IMR-90 (cell line): ENCODE data around the gene SHISA4. TPM values are rescaled to one million over a fixed set of nuclear protein-coding genes. Genes with fewer than 3 reads are reported as not detected.
A peak's percentile ranks its signal among the peaks of the same experiment; 100 is the strongest.

Experiments
- ATAC-seq: fragments of 200-7000 bp; cut with Tn5 transposase; 2 replicates; pipeline ENCODE4 v1.9.1; 2020; ENCODE audit warnings: low read depth, mild to moderate bottlenecking, moderate library complexity
- BruUV-seq: library from RNA; stranded (reverse); fragments of 400-500 nt; replicated peaks from 2 replicates; lab custom pipeline; 2021; lab: Mats Ljungman, UMichigan
- CTCF ChIA-PET: fragments of 300-600 bp; formaldehyde crosslinking; extraction: SDS; loops from one replicate; lab custom pipeline; 2021; ENCODE audit warnings: antibody characterized with exemption; lab: Yijun Ruan, JAX
- POLR2A ChIA-PET: fragments of 300-600 bp; sonication (Branson Sonifier 250); formaldehyde crosslinking; loops from one replicate; lab custom pipeline; 2022; ENCODE audit warnings: antibody characterized with exemption; ENCODE audit not compliant: unreplicated experiment; lab: Charles Lee
- DNase-seq: peaks from one replicate; pipeline ENCODE4 v3.0.0; 2013
- H2AFZ ChIP-seq: replicated peaks from 2 replicates; pipeline ENCODE3; 2013; ENCODE audit warnings: low read length, mild to moderate bottlenecking; ENCODE audit not compliant: poor library complexity
- H2AK5ac ChIP-seq: 2 replicates; pipeline ENCODE4 v1.6.1; 2013; ENCODE audit warnings: low read depth, low read length, inconsistent platforms
- H2AK9ac ChIP-seq: replicated peaks from 2 replicates; pipeline ENCODE3; 2013; ENCODE audit warnings: mild to moderate bottlenecking, low read depth, low read length, moderate library complexity; ENCODE audit not compliant: poor library complexity
- H2BK120ac ChIP-seq: 2 replicates; pipeline ENCODE4 v1.6.1; 2013; ENCODE audit warnings: low read depth, low read length, inconsistent platforms
- H2BK15ac ChIP-seq: 3 replicates; pipeline ENCODE4 v1.6.1; 2013; ENCODE audit warnings: low read depth, low read length, inconsistent platforms
- H2BK20ac ChIP-seq: 2 replicates; pipeline ENCODE4 v1.6.1; 2013; ENCODE audit warnings: low read depth, mild to moderate bottlenecking, inconsistent platforms, low read length, moderate library complexity
- H2BK5ac ChIP-seq: 2 replicates; pipeline ENCODE4 v1.6.1; 2013; ENCODE audit warnings: mild to moderate bottlenecking, low read depth, low read length, inconsistent platforms; ENCODE audit not compliant: poor library complexity, severe bottlenecking
- H3K14ac ChIP-seq: replicated peaks from 2 replicates; pipeline ENCODE4 v1.6.1; 2013; ENCODE audit warnings: low read depth, low read length, inconsistent platforms
- H3K18ac ChIP-seq: 2 replicates; pipeline ENCODE4 v1.6.1; 2013; ENCODE audit warnings: low read depth, low read length, control low read depth
- H3K23ac ChIP-seq: 2 replicates; pipeline ENCODE4 v1.6.1; 2013; ENCODE audit warnings: low read depth, low read length, inconsistent platforms
- H3K27ac ChIP-seq: 2 replicates; pipeline ENCODE4 v1.5.1; 2013; ENCODE audit warnings: mild to moderate bottlenecking, control low read depth, low read length; ENCODE audit not compliant: insufficient read depth
- H3K27me3 ChIP-seq: 2 replicates; pipeline ENCODE4 v1.6.1; 2013; ENCODE audit warnings: low read length; ENCODE audit not compliant: control insufficient read depth, insufficient read depth
- H3K36me3 ChIP-seq: 2 replicates; pipeline ENCODE4 v1.6.1; 2013; ENCODE audit warnings: low read length, mixed read lengths; ENCODE audit not compliant: control insufficient read depth, insufficient read depth
- H3K4ac ChIP-seq: 2 replicates; pipeline ENCODE4 v1.6.1; 2013; ENCODE audit warnings: low read depth, low read length, inconsistent platforms
- H3K4me1 ChIP-seq: 2 replicates; pipeline ENCODE4 v1.6.1; 2013; ENCODE audit warnings: low read length, mixed read lengths; ENCODE audit not compliant: control insufficient read depth, insufficient read depth
- H3K4me2 ChIP-seq: 2 replicates; pipeline ENCODE4 v1.6.1; 2013; ENCODE audit warnings: low read depth, mild to moderate bottlenecking, control low read depth, low read length, moderate library complexity
- H3K4me3 ChIP-seq: 2 replicates; pipeline ENCODE4 v1.5.1; 2013; ENCODE audit warnings: low read depth, mild to moderate bottlenecking, control low read depth, low read length, moderate library complexity; ENCODE audit not compliant: insufficient read depth
- H3K56ac ChIP-seq: 2 replicates; pipeline ENCODE4 v1.6.1; 2013; ENCODE audit warnings: low read length, inconsistent platforms; ENCODE audit not compliant: insufficient read depth; ENCODE audit errors: extremely low read depth
- H3K79me1 ChIP-seq, 2 experiments: 2 replicates each; pipeline ENCODE4 v1.6.1; 2013; ENCODE audit warnings: low read length in 2 of 2, inconsistent platforms in 1 of 2, low read depth in 1 of 2
- H3K9ac ChIP-seq: 2 replicates; pipeline ENCODE4 v1.6.1; 2013; ENCODE audit warnings: low read depth, low read length, control low read depth
- H3K9me1 ChIP-seq: 2 replicates; pipeline ENCODE4 v1.6.1; 2013; ENCODE audit warnings: low read length, inconsistent platforms; ENCODE audit not compliant: insufficient read depth
- H3K9me3 ChIP-seq: 2 replicates; pipeline ENCODE4 v1.6.1; 2013; ENCODE audit warnings: low read length; ENCODE audit not compliant: control insufficient read depth, insufficient read depth
- H4K20me1 ChIP-seq: 2 replicates; pipeline ENCODE4 v1.6.1; 2013; ENCODE audit warnings: low read length, inconsistent platforms; ENCODE audit not compliant: insufficient read depth
- H4K5ac ChIP-seq: 2 replicates; pipeline ENCODE4 v1.6.1; 2013; ENCODE audit warnings: mild to moderate bottlenecking, low read depth, low read length, control low read depth
- H4K8ac ChIP-seq, 2 experiments: 2 replicates each; pipeline ENCODE4 v1.6.1; 2013; ENCODE audit warnings: low read depth in 2 of 2, low read length in 2 of 2, control low read depth in 1 of 2, inconsistent platforms in 1 of 2
- H4K91ac ChIP-seq: 2 replicates; pipeline ENCODE4 v1.6.1; 2013; ENCODE audit warnings: low read depth, low read length, inconsistent platforms; ENCODE audit not compliant: insufficient read depth
- BHLHE40 ChIP-seq: fragments of 150-350 bp; IDR thresholded peaks from 2 replicates; pipeline ENCODE4 v1.6.1; 2016; ENCODE audit warnings: mild to moderate bottlenecking, low read depth, low read length
- CEBPB ChIP-seq: IDR thresholded peaks from 2 replicates; pipeline ENCODE4 v1.6.1; 2012; ENCODE audit warnings: low read depth, low read length, improper control_type of control experiment
- CHD1 ChIP-seq: IDR thresholded peaks from 2 replicates; pipeline ENCODE4 v1.6.1; 2012; ENCODE audit warnings: low read depth, low read length, improper control_type of control experiment
- CTCF ChIP-seq: conservative IDR thresholded peaks from 2 replicates; pipeline ENCODE4 v1.5.1; 2012; ENCODE audit warnings: mild to moderate bottlenecking, low read depth, low read length, improper control_type of control experiment
- ELK1 ChIP-seq: fragments of 150-350 bp; IDR thresholded peaks from 2 replicates; pipeline ENCODE4 v1.6.1; 2016; ENCODE audit warnings: low read depth, mild to moderate bottlenecking, low read length, moderate library complexity, borderline replicate concordance
- FOS ChIP-seq: fragments of 150-350 bp; IDR thresholded peaks from 2 replicates; pipeline ENCODE4 v1.6.1; 2016; ENCODE audit warnings: low read depth, low read length
- MAFK ChIP-seq: IDR thresholded peaks from 2 replicates; pipeline ENCODE4 v1.6.1; 2012; ENCODE audit warnings: low read depth, low read length, improper control_type of control experiment
- MXI1 ChIP-seq: IDR thresholded peaks from 2 replicates; pipeline ENCODE4 v1.6.1; 2012; ENCODE audit warnings: low read depth, mild to moderate bottlenecking, low read length, moderate library complexity, borderline replicate concordance
- POLR2A ChIP-seq: IDR thresholded peaks from 2 replicates; pipeline ENCODE4 v1.6.1; 2012; ENCODE audit warnings: mild to moderate bottlenecking, low read depth, low read length
- RAD21 ChIP-seq: IDR thresholded peaks from 2 replicates; pipeline ENCODE4 v1.6.1; 2012; ENCODE audit warnings: low read length, improper control_type of control experiment
- RCOR1 ChIP-seq: IDR thresholded peaks from 2 replicates; pipeline ENCODE4 v1.6.1; 2012; ENCODE audit warnings: mild to moderate bottlenecking, low read length, improper control_type of control experiment; ENCODE audit not compliant: insufficient replicate concordance
- SMC3 ChIP-seq: fragments of 150-350 bp; IDR thresholded peaks from 2 replicates; pipeline ENCODE4 v1.6.1; 2016; ENCODE audit warnings: low read depth, mild to moderate bottlenecking, antibody characterized with exemption, low read length, moderate library complexity
- WGBS, 2 experiments: methylation state at CpG; one replicate each; pipeline versions ENCODE4 v1.1.5 to v1.1.7; 2013; ENCODE audit warnings: missing lambda C conversion rate in 2 of 2; ENCODE audit not compliant: insufficient read length in 1 of 2; ENCODE audit errors: extremely low coverage in 2 of 2; 5-methylcytosine and 5-hydroxymethylcytosine counted together
- dilution Hi-C: fragments of 300-500 bp; cut with HindIII; formaldehyde crosslinking; loops from one replicate; pipeline ENCODE4 v1.14.3; 2018; ENCODE audit warnings: low sequenced_read_pairs; ENCODE audit not compliant: unreplicated experiment
- in situ Hi-C: fragments of 300-500 bp; cut with MboI; formaldehyde crosslinking; loops from 3 replicates; pipeline ENCODE4 v1.14.3; 2019; ENCODE audit warnings: low sequenced_read_pairs, inconsistent platforms, mixed read lengths
- intact Hi-C: fragments of 100-400 bp; cut with micrococcal nuclease; formaldehyde crosslinking; loops from 2 replicates; pipeline ENCODE4 v1.10.0; 2022
- polyA plus RNA-seq, 3 experiments: library from polyadenylated mRNA; depleted of rRNA; stranded (reverse); fragments of >200 nt; gene quantifications; 2 replicates each; pipeline ENCODE4 v1.2.3, GENCODE V29; 2012; ENCODE audit warnings: low replicate concordance in 1 of 3
- total RNA-seq: library from RNA; depleted of rRNA; stranded (reverse); fragments of >200 nt; gene quantifications from 2 replicates; pipeline ENCODE4 v1.2.3, GENCODE V29; 2012

The SHISA4 gene
- total and polyA plus RNA-seq, 2 of the 4 experiments (the other 2 are of a cell fraction): 10.0 to 34.8 TPM

- in situ Hi-C loops (no loop called here), intact Hi-C loops (no loop called here), dilution Hi-C loops (no loop called here)
- no peak overlapping the region for H2BK15ac ChIP-seq
- no peak overlapping the region for H3K9ac ChIP-seq
- H4K91ac ChIP-seq: no peak overlapping the region
- WGBS, 2 experiments: 62% methylated on average over 4 of the region's 4 CpGs; no CpG with 5 or more reads in 1 of the 2 experiments
- peak; percentile 29 for DNase-seq
- H3K36me3 ChIP-seq: peaks cover 26% of the 10 kb centered on the region
- H2BK20ac ChIP-seq: no peak overlapping the region
- peaks cover 22 to 71% of the 10 kb centered on the region in 2 experiments for H3K79me1 ChIP-seq
- no peak overlapping the region for H3K27ac ChIP-seq
- CTCF ChIA-PET: no interaction called here
- H3K4ac ChIP-seq: no peak overlapping the region
- no peak overlapping the region for H3K23ac ChIP-seq
- H3K4me1 ChIP-seq: peaks cover 13% of the 10 kb centered on the region
- no peak overlapping the region for H3K18ac ChIP-seq
- no peak overlapping the region for H4K5ac ChIP-seq
- peaks cover 23% of the 10 kb centered on the region for H3K9me1 ChIP-seq
- BruUV-seq: no TSS peak
- TF ChIP-seq POLR2A (no peak), MXI1 (no peak), CHD1 (no peak), CTCF (no peak), FOS (no peak), SMC3 (no peak), BHLHE40 (no peak), ELK1 (no peak), MAFK (no peak), RCOR1 (no peak), CEBPB (no peak), RAD21 (no peak)
- no peaks in the 10 kb centered on the region for H3K9me3 ChIP-seq
- H3K4me3 ChIP-seq: no peak overlapping the region
- H2AK9ac ChIP-seq: no peak overlapping the region
- ATAC-seq: no peak
- no peak overlapping the region for H2AK5ac ChIP-seq
- H4K20me1 ChIP-seq: peaks cover 6% of the 10 kb centered on the region; the same call in 1 of the 2 replicates
- H2BK5ac ChIP-seq: no peak overlapping the region
- no peak overlapping the region for H3K56ac ChIP-seq
- no peak overlapping the region for H2BK120ac ChIP-seq
- H3K4me2 ChIP-seq: no peak overlapping the region
- no peak overlapping the region for H3K14ac ChIP-seq
- no peak overlapping the region for H2AFZ ChIP-seq
- POLR2A ChIA-PET: no interaction called here
- no peak overlapping the region for H4K8ac ChIP-seq
- H3K27me3 ChIP-seq: no peaks in the 10 kb centered on the region
These were observed 41.4 kb downstream of the SHISA4 start for GRCh38 chr1:201930137-201930536.
